Endothelial cell of umbilical vein (primary cell): Measurements from ENCODE around the gene SRA1. TPM values are rescaled to one million over a fixed set of nuclear protein-coding genes. Genes with fewer than 3 reads are reported as not detected.

Experiments
- BruUV-seq: library from RNA; stranded (reverse); fragments of 400-500 nt; replicated peaks from 2 replicates; lab custom pipeline; 2021; lab: Mats Ljungman, UMichigan
- CTCF ChIA-PET: fragments of 300-600, 350-600 bp; sonication (Branson Sonifier 250); formaldehyde crosslinking; loops from one replicate; lab custom pipeline; 2021; ENCODE audit warnings: antibody characterized with exemption, inconsistent platforms; lab: Charles Lee
- POLR2A ChIA-PET: fragments of 300-600, 350-600 bp; sonication (Branson Sonifier 250); formaldehyde crosslinking; loops from one replicate; lab custom pipeline; 2021; ENCODE audit warnings: antibody characterized with exemption, inconsistent platforms; lab: Charles Lee
- DNase-seq: peaks from one replicate; pipeline ENCODE4 v3.0.0-alpha.2; 2011; ENCODE audit warnings: low read depth, low spot score
- FAIRE-seq: peaks from 2 replicates; lab custom pipeline; 2011; peaks lifted over from hg19 to GRCh38; lab: Jason Lieb, UNC
- H2AFZ ChIP-seq: 2 replicates; pipeline ENCODE4 v1.6.0; 2012; ENCODE audit warnings: low read depth, low read length, control low read depth, inconsistent platforms
- H3K27ac ChIP-seq: 2 replicates; pipeline ENCODE4 v1.5.1; 2011; ENCODE audit warnings: low read depth, mild to moderate bottlenecking, control low read depth, low read length, moderate library complexity; ENCODE audit not compliant: insufficient read depth
- H3K27me3 ChIP-seq, 2 experiments: 2 replicates each; pipeline versions ENCODE4 v1.6.0 to v1.6.1; 2011; ENCODE audit warnings: low read length in 2 of 2, mixed read lengths in 1 of 2; ENCODE audit not compliant: control insufficient read depth in 2 of 2, insufficient read depth in 2 of 2
- H3K36me3 ChIP-seq, 2 experiments: 2 replicates in 1 of 2; 3 replicates in 1 of 2; pipeline ENCODE4 v1.5.1; 2011; ENCODE audit warnings: low read length in 2 of 2, mild to moderate bottlenecking in 1 of 2, moderate library complexity in 1 of 2; ENCODE audit not compliant: control insufficient read depth in 2 of 2, insufficient read depth in 2 of 2; ENCODE audit errors: extremely low read depth in 1 of 2
- H3K4me1 ChIP-seq: 3 replicates; pipeline ENCODE4 v1.5.1; 2011; ENCODE audit warnings: mild to moderate bottlenecking, low read length; ENCODE audit not compliant: control insufficient read depth, insufficient read depth; ENCODE audit errors: extremely low read depth
- H3K4me2 ChIP-seq: 2 replicates; pipeline ENCODE4 v1.6.1; 2011; ENCODE audit warnings: low read length, control low read depth, mixed read lengths; ENCODE audit not compliant: insufficient read depth
- H3K4me3 ChIP-seq, 3 experiments: fragments of 200-600 bp in 1 of 3; sonication (generic), shearing (Covaris generic) in 1 of 3; replicated peaks in 1 of 3; 2 replicates each; pipeline ENCODE4 v1.5.1; 2011 to 2016; ENCODE audit warnings: control low read depth in 3 of 3, low read length in 3 of 3, mild to moderate bottlenecking in 2 of 3, inconsistent platforms in 1 of 3, low read depth in 1 of 3, moderate library complexity in 1 of 3; ENCODE audit not compliant: insufficient read depth in 1 of 3
- H3K79me2 ChIP-seq: 2 replicates; pipeline ENCODE4 v1.6.0; 2012; ENCODE audit warnings: low read length, inconsistent platforms; ENCODE audit not compliant: control insufficient read depth, insufficient read depth
- H3K9ac ChIP-seq: replicated peaks from 2 replicates; pipeline ENCODE3; 2011; ENCODE audit warnings: low read length, control low read depth; ENCODE audit not compliant: insufficient read depth; ENCODE audit errors: extremely low read depth
- H3K9me1 ChIP-seq: replicated peaks from 3 replicates; pipeline ENCODE4 v1.6.0; 2011; ENCODE audit warnings: mild to moderate bottlenecking, low read length; ENCODE audit not compliant: control insufficient read depth, insufficient read depth; ENCODE audit errors: extremely low read depth
- H3K9me3 ChIP-seq: replicated peaks from 2 replicates; pipeline ENCODE4 v1.5.1; 2012; ENCODE audit warnings: low read length, inconsistent platforms; ENCODE audit not compliant: control insufficient read depth, insufficient read depth
- H4K20me1 ChIP-seq: replicated peaks from 2 replicates; pipeline ENCODE3; 2011; ENCODE audit warnings: mild to moderate bottlenecking, low read length; ENCODE audit not compliant: control insufficient read depth, insufficient read depth; ENCODE audit errors: extremely low read depth
- MYC ChIP-seq: IDR thresholded peaks from one replicate; pipeline ENCODE4 v1.6.1; 2011; ENCODE audit warnings: mild to moderate bottlenecking, low read depth, low read length
- POLR2AphosphoS5 ChIP-seq: IDR thresholded peaks from 2 replicates; pipeline ENCODE4 v1.6.1; 2012; ENCODE audit warnings: low read depth, mild to moderate bottlenecking, control low read depth, low read length, moderate library complexity; ENCODE audit not compliant: insufficient read depth
- dilution Hi-C: fragments of 300-500 bp; cut with MboI; formaldehyde crosslinking; loops from one replicate; pipeline ENCODE4 v1.15.0; 2019; ENCODE audit warnings: low sequenced_read_pairs; ENCODE audit not compliant: extremely low pct_ligation_motif_present
- intact Hi-C: fragments of 100-400 bp; cut with micrococcal nuclease; formaldehyde crosslinking; loops from one replicate; pipeline ENCODE4 v1.10.0; 2022
- polyA plus RNA-seq, 4 experiments: library from polyadenylated mRNA; depleted of rRNA in 3 of 4; stranded (reverse) in 3 of 4; unstranded in 1 of 4; fragments of >200 nt; gene quantifications; 2 replicates each; pipeline versions ENCODE4 v1.2.1 to v1.2.3, GENCODE V29; 2011 to 2012; ENCODE audit warnings: missing spikeins in 1 of 4
- total RNA-seq: library from RNA; stranded (reverse); gene quantifications from 2 replicates; pipeline ENCODE4 v1.2.3, GENCODE V29; 2021

Gene SRA1
- total and polyA plus RNA-seq, 2 donors (not counting 3 experiments of a cell fraction or from before 2014, with no cell fraction given) = 17.6 to 19.7 TPM

- POLR2A ChIA-PET = interaction anchor here (0.6 kb wide), 1 partner anchor 37 kb away, joined by 6 read pairs; no protein-coding TSS in a partner anchor
- intact Hi-C loops (no loop called here), dilution Hi-C loops (no loop called here)
- Histone ChIP-seq H2AFZ (no peak overlapping the region), H3K9me1 (no peaks in the 10 kb centered on the region), H3K4me3 (no peak overlapping the region), H3K79me2 (peaks cover 1% of the 10 kb centered on the region), H3K27me3 (no peaks in the 10 kb centered on the region), H3K36me3 (peaks cover 3 to 24% of the 10 kb centered on the region in 2 experiments), H3K9ac (no peak overlapping the region), H3K27ac (no peak overlapping the region), H3K9me3 (no peaks in the 10 kb centered on the region), H3K4me2 (no peak overlapping the region), H3K4me1 (peaks cover under 1% of the 10 kb centered on the region), H4K20me1 (no peaks in the 10 kb centered on the region)
- DNase-seq = no peak
- CTCF ChIA-PET = interaction anchor here (0.8 to 1.7 kb wide), 6 partner anchors 10 to 155 kb away, joined by 3 to 8 read pairs (median 4); partner anchors contain the start of genes IK and NDUFA2
- no peak for FAIRE-seq
- TF ChIP-seq MYC = no peak
- BruUV-seq = no TSS peak
These were observed 13.8 kb upstream of the SRA1 start for GRCh38 chr5:140571105-140571504.

- peaks cover 6% of the 10 kb centered on the region for H3K4me1 ChIP-seq
- H3K36me3 ChIP-seq = peaks cover 3 to 24% of the 10 kb centered on the region in 2 experiments
- H3K79me2 ChIP-seq = peaks cover 7% of the 10 kb centered on the region
- intact Hi-C loops = no loop called here
- no TSS peak for BruUV-seq
- no peaks in the 10 kb centered on the region for H3K9me3 ChIP-seq
- H3K9ac ChIP-seq = no peak overlapping the region
- FAIRE-seq (no peak), DNase-seq (no peak)
- no peak overlapping the region for H2AFZ ChIP-seq
- no peaks in the 10 kb centered on the region for H3K9me1 ChIP-seq
- POLR2A ChIA-PET = interaction anchor here (0.6 kb wide), 1 partner anchor 37 kb away, joined by 6 read pairs; no protein-coding TSS in a partner anchor
- no peaks in the 10 kb centered on the region for H3K27me3 ChIP-seq
- CTCF ChIA-PET = interaction anchor here (1.0 to 1.7 kb wide), 5 partner anchors 9 to 155 kb away, joined by 3 to 8 read pairs (median 4); partner anchors contain the start of genes CD14, HARS1 and HARS2
- no peak overlapping the region for H3K4me3 ChIP-seq
- TF ChIP-seq POLR2AphosphoS5 = no peak
- H3K4me2 ChIP-seq = no peak overlapping the region
- dilution Hi-C loops = no loop called here
- no peak overlapping the region for H3K27ac ChIP-seq
- H4K20me1 ChIP-seq = no peaks in the 10 kb centered on the region
These were observed 13.2 kb upstream of the SRA1 start for GRCh38 chr5:140570488-140570887.
